Large intestine (tissue), 3 donors: ENCODE data around the gene DSCAML1. TPM values are rescaled to one million over a fixed set of nuclear protein-coding genes. Genes with fewer than 3 reads are reported as not detected.

Source experiments
- DNase-seq, 2 donors: peaks; one replicate each; pipeline versions ENCODE4 v3.0.0 to v3.0.0-alpha.2; 2013
- H3K27ac ChIP-seq: one replicate; pipeline ENCODE4 v1.5.1; 2013; ENCODE audit warnings: low read length
- H3K27me3 ChIP-seq: 2 replicates; pipeline ENCODE4 v1.6.1; 2013; ENCODE audit warnings: low read length; ENCODE audit not compliant: control insufficient read depth, insufficient read depth
- H3K36me3 ChIP-seq: 2 replicates; pipeline ENCODE4 v1.6.1; 2013; ENCODE audit warnings: low read length; ENCODE audit not compliant: control insufficient read depth, insufficient read depth
- H3K4me1 ChIP-seq: one replicate; pipeline ENCODE4 v1.6.1; 2013; ENCODE audit warnings: low read length; ENCODE audit not compliant: control insufficient read depth, insufficient read depth
- H3K4me3 ChIP-seq: one replicate; pipeline ENCODE4 v1.5.1; 2013; ENCODE audit warnings: low read length
- H3K9me3 ChIP-seq: one replicate; pipeline ENCODE4 v1.6.1; 2013; ENCODE audit warnings: mild to moderate bottlenecking, low read depth, low read length, moderate library complexity; ENCODE audit not compliant: control insufficient read depth
- WGBS: methylation state at CpG from one replicate; pipeline ENCODE4 v1.1.5; 2013; ENCODE audit warnings: low lambda C conversion rate; ENCODE audit not compliant: insufficient coverage; 5-methylcytosine and 5-hydroxymethylcytosine counted together
- polyA plus RNA-seq: library from polyadenylated mRNA; unstranded; fragments of 120-200 nt; gene quantifications from one replicate; pipeline ENCODE4 v1.2.1, GENCODE V29; 2013

Gene DSCAML1
- polyA plus RNA-seq, 1 donor = 1.6 TPM

DNA sequence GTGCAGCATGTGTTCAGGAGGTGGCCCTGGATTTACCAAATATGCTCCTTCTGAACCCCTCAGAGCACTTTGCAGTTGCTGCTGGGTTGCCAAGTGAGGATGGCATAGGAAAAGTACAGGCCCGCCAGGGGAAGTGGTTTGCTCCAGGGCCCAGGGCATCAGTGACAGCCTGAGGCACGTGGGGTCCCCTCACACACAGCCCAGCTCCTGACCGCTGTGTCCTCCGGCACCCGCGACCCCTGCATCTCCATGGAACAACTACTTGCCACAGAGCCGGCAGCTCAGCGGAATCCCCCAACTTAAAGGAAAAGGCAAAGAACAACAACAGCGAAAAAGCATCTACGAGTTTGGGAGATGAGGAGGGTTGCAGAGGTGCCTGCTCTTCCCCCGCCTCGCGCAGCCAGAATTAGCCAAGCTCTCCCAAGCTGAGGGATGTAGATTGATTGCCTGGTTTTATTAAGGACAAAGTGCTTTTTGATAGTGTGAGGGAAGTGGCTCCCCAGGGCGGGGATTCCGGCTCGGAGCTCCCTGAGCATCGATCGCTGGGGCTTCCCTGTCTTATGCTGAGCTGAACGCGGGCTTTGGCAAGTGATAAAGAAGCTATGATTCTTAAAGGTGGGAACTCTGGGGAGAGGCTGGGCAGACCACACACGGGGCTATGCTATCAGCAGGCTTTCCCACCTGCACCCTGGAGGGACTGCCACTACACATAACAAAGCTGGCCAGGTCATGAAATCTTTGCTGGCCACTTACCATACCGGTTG is 294.8 kb downstream of the DSCAML1 start:
- Histone ChIP-seq H3K27me3 (no peaks in the 10 kb centered on the region), H3K4me3 (no peak overlapping the region), H3K36me3 (no peaks in the 10 kb centered on the region), H3K27ac (no peak overlapping the region), H3K4me1 (no peaks in the 10 kb centered on the region), H3K9me3 (no peaks in the 10 kb centered on the region)
- no CpG with 5 or more reads among the region's 22 CpGs for WGBS
- no peak for DNase-seq

DNA sequence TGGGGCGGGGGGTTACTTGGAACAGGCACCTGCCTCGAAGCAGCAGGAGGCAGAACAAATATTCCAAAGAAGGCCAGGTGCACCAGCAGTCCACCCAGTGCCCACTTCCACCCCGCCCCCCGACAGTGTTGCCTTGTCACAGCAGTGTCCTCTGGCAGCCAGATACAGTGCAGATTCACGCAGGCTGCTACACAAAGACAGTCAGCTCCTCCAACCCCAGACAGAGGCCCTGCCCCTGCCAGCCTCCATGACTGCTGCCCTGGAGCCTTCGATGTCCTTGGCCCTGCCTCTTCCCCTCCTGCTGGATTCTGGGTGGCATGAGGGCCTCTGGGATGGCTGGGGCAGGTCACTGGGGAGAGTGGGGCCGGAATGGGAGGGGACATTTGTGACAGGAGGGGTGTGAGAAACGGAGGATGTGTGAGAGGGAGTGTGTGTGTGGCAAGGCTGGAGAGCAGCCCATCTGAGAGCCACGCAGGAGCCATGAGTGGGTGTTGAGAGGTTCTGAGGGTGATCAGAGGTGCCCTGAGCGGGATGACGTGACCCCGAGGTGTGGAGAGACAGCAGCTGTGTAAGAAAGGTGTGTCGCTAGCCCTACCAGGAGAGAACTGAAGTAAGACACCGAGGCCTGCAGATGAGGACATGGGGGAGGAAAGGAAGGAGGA is 295.6 kb downstream of the DSCAML1 start:
- Histone ChIP-seq H3K4me3 (no peak overlapping the region), H3K9me3 (no peaks in the 10 kb centered on the region), H3K4me1 (no peaks in the 10 kb centered on the region), H3K27me3 (no peaks in the 10 kb centered on the region), H3K36me3 (no peaks in the 10 kb centered on the region), H3K27ac (no peak overlapping the region)
- DNase-seq = no peak
- 100% methylated on average over 1 of the region's 14 CpGs for WGBS

DNA sequence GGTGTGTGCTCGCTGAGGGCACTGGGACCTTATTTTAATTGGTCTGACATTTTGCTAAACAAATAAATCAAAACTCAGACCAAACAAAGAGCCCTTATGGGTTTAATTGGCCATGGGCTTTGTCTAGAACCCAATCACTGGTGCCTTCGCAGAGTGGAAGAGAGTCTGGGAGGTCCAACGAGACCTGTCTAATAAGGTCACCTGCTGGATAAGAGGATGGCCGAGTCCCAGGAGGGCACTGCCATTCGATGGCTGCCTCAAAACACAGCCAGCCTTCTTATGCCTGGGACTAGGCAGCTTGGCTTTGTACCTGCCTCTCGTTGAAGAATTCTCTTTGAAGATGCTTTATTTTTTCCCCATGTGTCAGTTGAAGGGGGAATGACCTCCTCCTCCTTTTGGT is 298.2 kb downstream of the DSCAML1 start:
- no CpG with 5 or more reads among the region's 6 CpGs for WGBS
- no peaks in the 10 kb centered on the region for H3K36me3 ChIP-seq
- no peak overlapping the region for H3K27ac ChIP-seq
- no peaks in the 10 kb centered on the region for H3K27me3 ChIP-seq
- no peak overlapping the region for H3K4me3 ChIP-seq
- H3K9me3 ChIP-seq = no peaks in the 10 kb centered on the region
- H3K4me1 ChIP-seq = no peaks in the 10 kb centered on the region
- DNase-seq = no peak

DNA sequence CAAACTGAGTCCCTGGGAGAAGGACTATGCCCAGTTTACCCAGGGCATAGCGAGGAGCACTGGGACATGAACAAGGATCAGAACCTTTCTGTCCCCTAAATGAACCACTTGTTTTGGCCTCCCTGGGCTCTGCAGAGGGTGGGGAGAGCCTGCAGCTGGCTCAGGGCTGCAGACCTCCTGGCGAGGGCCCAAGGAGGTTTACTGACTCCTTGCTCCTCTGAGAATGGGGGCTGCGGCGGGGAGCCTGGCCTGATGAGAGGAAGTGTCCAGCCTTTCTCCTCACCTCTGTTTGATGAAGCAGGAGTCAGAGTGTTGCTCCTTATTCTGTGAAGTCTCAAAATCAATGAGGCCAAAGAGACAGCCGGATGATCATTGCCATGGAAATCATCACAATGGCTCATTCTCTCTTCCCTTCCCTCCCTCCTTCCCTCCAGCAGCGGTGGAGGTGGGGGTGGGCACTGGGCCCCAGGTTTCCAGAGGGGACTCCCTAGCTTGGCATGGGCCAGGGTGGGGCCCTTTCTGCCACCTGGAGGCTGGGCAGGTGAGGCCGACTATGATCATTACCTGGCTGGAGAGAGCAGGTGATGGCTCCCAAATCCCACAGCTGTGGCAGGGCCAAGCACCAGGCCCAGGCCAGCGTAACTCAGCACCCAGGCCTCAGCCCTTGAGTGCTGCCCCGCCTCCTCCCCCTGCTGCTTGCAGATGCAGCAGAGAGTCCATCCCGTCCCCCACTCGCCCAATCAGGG is 299.6 kb downstream of the DSCAML1 start:
- Histone ChIP-seq H3K27ac (no peak overlapping the region), H3K9me3 (no peaks in the 10 kb centered on the region), H3K27me3 (peaks cover 2% of the 10 kb centered on the region), H3K4me1 (peaks cover 3% of the 10 kb centered on the region), H3K36me3 (no peaks in the 10 kb centered on the region), H3K4me3 (no peak overlapping the region)
- no peak for DNase-seq
- no CpG with 5 or more reads among the region's 11 CpGs for WGBS

DNA sequence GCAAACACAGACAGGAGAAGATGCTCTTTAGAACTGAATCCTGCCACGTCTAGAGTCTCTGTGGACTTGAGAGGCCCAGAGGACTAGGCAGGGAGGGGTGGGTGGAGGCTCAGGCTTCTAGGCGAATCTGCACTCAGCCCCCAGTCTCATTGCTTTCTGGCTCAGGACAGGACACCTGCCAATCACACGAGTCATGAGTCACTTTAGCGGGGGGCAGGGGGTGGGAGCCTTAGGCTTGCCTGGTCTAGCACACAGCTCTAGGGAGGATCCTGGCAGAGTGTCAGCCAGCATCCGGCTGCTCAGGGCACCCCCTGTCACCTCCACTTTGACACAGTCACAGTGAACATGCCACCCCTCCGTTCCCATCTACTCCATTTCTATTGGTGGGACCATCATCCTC is 301.7 kb downstream of the DSCAML1 start:
- peaks cover 3% of the 10 kb centered on the region for H3K4me1 ChIP-seq
- H3K9me3 ChIP-seq = no peaks in the 10 kb centered on the region
- no peak overlapping the region for H3K27ac ChIP-seq
- no peak for DNase-seq
- no peaks in the 10 kb centered on the region for H3K36me3 ChIP-seq
- no peak overlapping the region for H3K4me3 ChIP-seq
- peaks cover 2% of the 10 kb centered on the region for H3K27me3 ChIP-seq
- no CpG with 5 or more reads among the region's 6 CpGs for WGBS

DNA sequence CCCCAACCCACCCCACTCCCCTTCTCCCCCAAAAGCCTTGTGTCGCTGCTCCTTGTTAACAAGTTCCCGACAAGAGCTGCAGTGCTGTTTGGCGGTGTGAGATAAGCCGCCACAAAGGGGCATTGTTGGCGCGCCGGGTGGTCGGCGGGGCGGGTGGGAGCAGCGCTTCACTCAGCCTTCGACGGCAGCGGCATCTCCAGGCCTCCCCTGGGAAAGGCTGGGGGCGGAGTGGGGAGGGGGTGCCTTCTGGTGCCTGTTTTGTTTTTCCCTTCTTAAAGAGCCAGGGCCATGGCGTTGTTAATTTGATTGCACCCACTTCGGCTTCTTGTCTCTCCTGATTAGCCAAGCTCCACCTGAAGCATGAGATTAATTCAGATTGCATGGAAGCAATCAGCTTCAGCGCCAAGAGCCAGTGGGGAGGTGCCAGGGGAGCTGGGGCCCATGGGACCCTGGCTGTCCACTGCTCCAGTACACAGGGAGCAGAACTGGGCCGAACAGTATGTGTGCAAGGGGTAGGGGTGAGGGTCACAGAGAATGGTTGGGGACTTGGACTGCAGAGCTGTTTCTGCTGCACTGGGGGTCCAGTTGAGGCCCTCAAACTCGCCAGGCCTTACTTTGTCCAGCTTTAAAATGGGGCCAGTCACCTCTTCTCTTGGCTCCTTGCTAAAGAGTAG is 304.3 kb downstream of the DSCAML1 start:
- Histone ChIP-seq H3K36me3 (no peaks in the 10 kb centered on the region), H3K9me3 (no peaks in the 10 kb centered on the region), H3K27ac (no peak overlapping the region), H3K4me1 (peaks cover 3% of the 10 kb centered on the region), H3K4me3 (no peak overlapping the region), H3K27me3 (peaks cover 2% of the 10 kb centered on the region)
- WGBS = no CpG with 5 or more reads among the region's 20 CpGs
- peak in 1 of 2 donors; percentile 53 for DNase-seq

DNA sequence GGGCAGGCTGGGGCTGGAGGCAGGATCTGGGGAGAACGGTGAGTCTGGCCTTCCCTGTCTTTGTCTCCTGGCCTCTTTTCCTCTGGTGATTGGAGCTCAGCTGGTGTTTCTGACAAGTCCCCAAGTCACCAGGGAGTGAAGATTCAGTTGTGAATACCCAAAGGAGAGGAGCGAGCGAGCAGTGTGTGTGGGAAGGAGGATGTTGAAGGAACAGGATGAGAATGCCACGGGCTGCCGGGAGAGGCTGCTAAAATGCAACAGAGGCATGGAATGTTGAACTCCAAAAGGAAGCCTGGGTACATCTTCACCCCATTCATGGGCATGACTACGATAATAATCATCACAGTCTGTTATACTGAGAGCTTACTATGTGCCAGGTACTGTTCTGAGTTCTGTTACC is 306.1 kb downstream of the DSCAML1 start:
- DNase-seq = no peak
- Histone ChIP-seq H3K4me1 (peaks cover 3% of the 10 kb centered on the region), H3K4me3 (no peak overlapping the region), H3K36me3 (no peaks in the 10 kb centered on the region), H3K27me3 (peaks cover 2% of the 10 kb centered on the region), H3K27ac (no peak overlapping the region), H3K9me3 (no peaks in the 10 kb centered on the region)
- WGBS = no CpG with 5 or more reads among the region's 6 CpGs

DNA sequence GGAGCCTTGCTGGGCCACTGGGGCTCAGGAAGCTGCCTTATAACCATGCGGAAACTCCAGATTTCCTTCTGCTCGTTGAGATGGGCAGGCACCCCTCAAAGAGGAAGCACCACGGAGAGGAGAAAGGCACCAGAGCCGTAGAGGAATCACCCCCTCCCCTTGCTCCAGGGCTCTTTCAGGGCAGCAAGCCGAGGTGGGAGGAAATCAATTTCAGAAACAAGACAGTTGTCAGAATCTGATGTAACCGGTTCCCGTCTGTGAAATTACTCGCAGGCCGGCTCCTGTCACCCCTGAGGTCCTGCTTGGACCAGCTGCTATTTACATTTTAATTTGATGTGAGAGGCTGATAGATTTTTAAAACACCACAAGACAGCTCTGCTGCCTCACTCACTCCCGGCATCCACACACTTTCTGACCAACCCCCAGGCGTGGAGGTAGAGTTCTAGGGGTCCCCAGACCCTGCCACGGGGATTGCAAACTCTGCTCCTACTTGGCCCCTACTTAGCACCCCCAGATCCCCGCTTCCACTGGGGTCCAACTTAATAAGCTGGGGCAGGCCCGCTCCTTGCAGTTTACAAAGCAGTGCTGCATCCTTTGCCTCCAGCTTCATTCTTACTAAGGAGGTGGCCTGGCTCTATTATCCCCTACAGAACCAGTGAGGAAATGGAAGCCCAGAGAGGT is 306.9 kb downstream of the DSCAML1 start:
- peaks cover 3% of the 10 kb centered on the region for H3K4me1 ChIP-seq
- no CpG with 5 or more reads among the region's 14 CpGs for WGBS
- no peaks in the 10 kb centered on the region for H3K9me3 ChIP-seq
- DNase-seq = no peak
- no peaks in the 10 kb centered on the region for H3K36me3 ChIP-seq
- no peak overlapping the region for H3K4me3 ChIP-seq
- peaks cover 2% of the 10 kb centered on the region for H3K27me3 ChIP-seq
- no peak overlapping the region for H3K27ac ChIP-seq

DNA sequence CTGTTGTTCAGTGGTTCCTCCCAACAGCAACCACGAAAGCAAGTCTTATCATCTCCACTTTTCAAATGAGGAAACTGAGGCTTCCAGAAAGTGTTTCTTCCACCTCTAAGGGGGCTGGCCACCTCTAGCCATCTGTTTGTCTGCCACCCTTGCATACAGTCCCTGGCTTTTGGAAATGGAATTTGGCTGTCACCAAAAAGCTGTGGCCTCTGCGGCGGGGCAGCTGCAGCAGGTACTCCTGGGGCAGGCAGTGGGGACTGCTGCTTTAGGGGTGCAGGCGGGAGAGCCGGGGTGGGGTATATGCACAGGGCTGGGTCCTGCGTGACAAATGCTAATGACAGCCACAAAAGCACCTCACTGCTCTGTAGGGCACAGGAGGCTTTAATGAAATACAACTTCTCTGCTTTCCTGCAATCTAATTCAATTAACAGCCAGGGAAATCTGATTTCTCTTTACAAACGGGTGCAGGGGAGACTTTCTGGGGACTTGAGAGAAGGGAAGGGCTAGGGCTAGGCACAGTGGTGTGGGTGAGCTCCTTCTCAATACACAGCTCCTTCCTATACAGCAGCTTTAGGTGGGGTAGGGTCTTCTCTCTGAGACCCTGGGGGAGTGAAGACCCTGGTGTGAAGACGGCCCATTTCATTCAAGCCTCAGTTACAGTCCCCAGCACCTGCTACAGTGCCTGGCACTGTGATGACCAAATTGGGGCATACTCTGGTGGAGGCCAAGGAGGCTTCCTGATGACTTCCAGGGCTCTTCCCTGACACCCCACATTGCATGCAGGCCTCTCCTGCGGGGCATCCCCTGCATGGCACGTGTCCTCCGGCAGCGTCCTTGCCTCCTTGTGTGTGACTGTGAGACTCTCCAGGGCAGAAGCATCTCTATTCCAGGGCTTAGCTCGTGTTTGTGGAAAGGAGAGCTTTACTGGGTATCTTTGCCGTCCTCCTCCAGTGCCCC is 307.7 kb downstream of the DSCAML1 start:
- Histone ChIP-seq H3K9me3 (no peaks in the 10 kb centered on the region), H3K27ac (no peak overlapping the region), H3K36me3 (no peaks in the 10 kb centered on the region), H3K27me3 (peaks cover 2% of the 10 kb centered on the region), H3K4me1 (peaks cover 3% of the 10 kb centered on the region), H3K4me3 (no peak overlapping the region)
- 100% methylated on average over 1 of the region's 14 CpGs for WGBS
- no peak for DNase-seq
